ENCODE measurements around the gene MAP7D2.

Gene MAP7D2

GRCh38 chrX:20015422-20015821, 101.3 kb downstream of the MAP7D2 start:
- DNase-seq (ENCODE audit: low read depth in 1 of 2, low spot score in 1 of 2), result no peak
- in situ Hi-C loops (cut with HindIII; ENCODE audit: low pct_unique_long_range_greater_than_20kb, low sequenced_read_pairs), result no loop called here
- no peak for TF ChIP-seq JUND (IDR thresholded peaks at IDR 0.05; ENCODE audit: low read depth)

DNA sequence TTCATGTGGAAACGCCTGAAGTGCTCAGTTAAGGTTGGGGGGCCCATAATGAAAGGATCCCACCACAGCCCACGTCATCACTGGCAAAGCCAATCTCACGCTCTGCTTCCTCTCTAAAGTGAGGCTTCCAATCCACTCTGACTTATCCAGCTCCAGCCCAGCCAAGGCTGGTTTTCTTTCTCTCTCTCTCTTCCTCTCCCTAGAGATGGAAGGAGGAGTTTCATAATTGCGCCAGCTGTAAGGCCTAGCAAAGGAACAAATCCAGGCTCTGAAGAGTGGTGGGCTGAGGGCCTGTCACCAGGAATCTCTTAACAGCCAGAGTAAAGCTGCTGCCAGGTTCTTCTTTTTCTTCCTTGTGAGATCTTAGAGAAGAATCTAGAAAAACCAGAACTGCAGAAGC, 105.1 kb downstream of the MAP7D2 start:
- in situ Hi-C loops (cut with HindIII; ENCODE audit: low pct_unique_long_range_greater_than_20kb, low sequenced_read_pairs), result no loop called here
- no peak for TF ChIP-seq JUND (IDR thresholded peaks at IDR 0.05; ENCODE audit: low read depth)
- DNase-seq (ENCODE audit: low read depth in 1 of 2, low spot score in 1 of 2), result peak in 1 of 2 experiments; percentile 30

- no peak for TF ChIP-seq JUND (IDR thresholded peaks at IDR 0.05; ENCODE audit: low read depth)
- in situ Hi-C loops (cut with HindIII; ENCODE audit: low pct_unique_long_range_greater_than_20kb, low sequenced_read_pairs), result no loop called here
- no peak for DNase-seq (ENCODE audit: low read depth in 1 of 2, low spot score in 1 of 2)
These were observed 108.6 kb downstream of the MAP7D2 start for GRCh38 chrX:20007962-20008622.

DNA sequence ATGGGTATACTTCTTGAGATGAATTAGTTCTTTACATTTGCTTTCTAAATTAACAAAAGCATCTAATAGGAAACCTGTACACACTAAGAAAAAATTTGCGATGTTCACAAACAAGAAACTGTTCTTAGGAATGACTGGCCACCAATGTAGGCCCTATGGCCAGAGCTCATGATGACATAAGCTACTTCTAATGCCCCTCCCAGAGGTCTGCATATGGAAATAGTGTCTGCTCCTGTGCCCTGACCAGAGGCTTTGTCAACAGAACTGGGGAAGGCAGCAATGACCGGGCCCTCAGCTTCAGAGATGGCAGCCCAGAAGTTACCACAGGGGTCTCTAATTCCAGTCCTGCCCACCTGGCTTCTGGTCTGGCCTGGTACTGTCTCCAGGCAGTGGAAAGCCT, 110.8 kb downstream of the MAP7D2 start:
- no peak for DNase-seq (ENCODE audit: low read depth in 1 of 2, low spot score in 1 of 2)
- TF ChIP-seq JUND (IDR thresholded peaks at IDR 0.05; ENCODE audit: low read depth), result no peak
- in situ Hi-C loops (cut with HindIII; ENCODE audit: low pct_unique_long_range_greater_than_20kb, low sequenced_read_pairs), result no loop called here

GRCh38 chrX:20001588-20001987, 115.1 kb downstream of the MAP7D2 start:
- no peak for TF ChIP-seq JUND (IDR thresholded peaks at IDR 0.05; ENCODE audit: low read depth)
- in situ Hi-C loops (cut with HindIII; ENCODE audit: low pct_unique_long_range_greater_than_20kb, low sequenced_read_pairs), result no loop called here
- DNase-seq (ENCODE audit: low read depth in 1 of 2, low spot score in 1 of 2), result no peak

- no peak for TF ChIP-seq JUND (IDR thresholded peaks at IDR 0.05; ENCODE audit: low read depth)
- in situ Hi-C loops (cut with HindIII; ENCODE audit: low pct_unique_long_range_greater_than_20kb, low sequenced_read_pairs), result no loop called here
- no peak for DNase-seq (ENCODE audit: low read depth in 1 of 2, low spot score in 1 of 2)
These were observed 125.4 kb downstream of the MAP7D2 start for GRCh38 chrX:19991350-19991718.

DNA sequence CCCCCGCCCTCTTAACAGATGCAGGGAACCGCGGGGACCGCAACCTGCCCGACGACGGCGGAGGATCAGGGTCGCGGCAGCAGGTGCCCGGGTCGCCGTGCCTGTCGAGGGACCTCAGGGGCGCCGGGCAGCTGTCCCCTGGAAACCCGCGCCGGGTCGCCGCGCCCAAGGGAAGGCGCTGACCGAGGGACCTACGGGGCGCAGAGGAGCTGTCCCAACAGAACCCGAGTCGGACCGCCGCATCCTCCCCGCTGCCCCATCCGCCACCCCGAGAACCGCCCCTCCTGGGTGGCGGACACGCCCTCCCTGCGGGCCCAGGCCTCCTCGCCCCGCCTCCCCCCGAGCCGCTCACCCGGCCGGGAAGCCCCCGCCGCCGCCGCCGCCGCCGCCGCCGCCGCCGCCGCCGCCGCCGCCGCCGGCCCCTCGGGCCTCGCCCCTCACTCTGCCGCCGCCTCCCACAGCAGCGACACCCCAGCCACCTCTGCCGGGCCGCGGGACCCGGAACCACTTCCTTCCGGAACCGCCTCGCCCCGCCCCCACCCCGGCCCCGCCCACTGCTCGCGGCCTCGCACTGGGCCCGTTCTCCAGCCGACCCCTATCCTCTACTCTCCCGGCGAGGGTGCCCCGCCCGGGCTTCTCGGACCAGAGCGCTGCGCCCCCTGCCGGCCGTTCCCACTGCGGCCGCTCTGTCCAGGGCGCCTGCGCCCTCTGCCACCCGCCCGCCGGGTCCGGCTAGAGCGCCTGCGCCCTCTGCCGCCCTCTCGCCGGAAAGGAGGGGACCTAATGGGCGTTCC, 126.0 kb downstream of the MAP7D2 start, which contains the start of gene BCLAF3:
Gene BCLAF3, minus strand, starts transcription at position 506 of the 794 bp plus-strand sequence. CDS start 20,797 bp downstream, outside the sequence.
- no peak for TF ChIP-seq JUND (IDR thresholded peaks at IDR 0.05; ENCODE audit: low read depth)
- DNase-seq (ENCODE audit: low read depth in 1 of 2, low spot score in 1 of 2), result peak; percentile 93 to 94
- in situ Hi-C loops (cut with HindIII; ENCODE audit: low pct_unique_long_range_greater_than_20kb, low sequenced_read_pairs), result no loop called here

GRCh38 chrX:19990151-19990555, 126.6 kb downstream of the MAP7D2 start:
- no peak for TF ChIP-seq JUND (IDR thresholded peaks at IDR 0.05; ENCODE audit: low read depth)
- in situ Hi-C loops (cut with HindIII; ENCODE audit: low pct_unique_long_range_greater_than_20kb, low sequenced_read_pairs), result no loop called here
- DNase-seq (ENCODE audit: low read depth in 1 of 2, low spot score in 1 of 2), result peak; percentile 8

DNA sequence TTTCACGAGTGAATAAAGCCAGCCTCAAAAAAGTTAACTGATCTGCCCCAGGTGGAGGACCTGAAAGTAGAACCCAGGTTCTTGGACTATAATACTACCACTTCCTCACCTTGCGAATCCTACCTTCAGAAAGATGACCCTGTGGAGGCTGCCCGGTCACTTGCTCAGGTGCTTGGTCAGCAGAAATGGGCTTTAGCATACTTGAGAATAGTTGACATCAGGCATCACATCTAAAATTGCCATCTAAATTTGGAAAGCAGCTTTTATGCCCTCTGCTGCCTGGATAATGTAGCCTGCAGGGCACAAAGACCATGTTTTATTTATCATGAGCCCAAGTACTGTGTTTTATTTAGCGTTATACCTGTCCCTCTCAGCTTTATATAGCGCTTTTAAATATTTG, 128.9 kb downstream of the MAP7D2 start:
- in situ Hi-C loops (cut with HindIII; ENCODE audit: low pct_unique_long_range_greater_than_20kb, low sequenced_read_pairs), result no loop called here
- TF ChIP-seq JUND (IDR thresholded peaks at IDR 0.05; ENCODE audit: low read depth), result no peak

GRCh38 chrX:19986531-19986930, 130.2 kb downstream of the MAP7D2 start:
- in situ Hi-C loops (cut with HindIII; ENCODE audit: low pct_unique_long_range_greater_than_20kb, low sequenced_read_pairs), result no loop called here
- DNase-seq (ENCODE audit: low read depth in 1 of 2, low spot score in 1 of 2), result no peak
- no peak for TF ChIP-seq JUND (IDR thresholded peaks at IDR 0.05; ENCODE audit: low read depth)

More for the DNA sequence above, 128.9 kb downstream of the MAP7D2 start:
- no peak for DNase-seq (ENCODE audit: low read depth in 1 of 2, low spot score in 1 of 2)

DNA sequence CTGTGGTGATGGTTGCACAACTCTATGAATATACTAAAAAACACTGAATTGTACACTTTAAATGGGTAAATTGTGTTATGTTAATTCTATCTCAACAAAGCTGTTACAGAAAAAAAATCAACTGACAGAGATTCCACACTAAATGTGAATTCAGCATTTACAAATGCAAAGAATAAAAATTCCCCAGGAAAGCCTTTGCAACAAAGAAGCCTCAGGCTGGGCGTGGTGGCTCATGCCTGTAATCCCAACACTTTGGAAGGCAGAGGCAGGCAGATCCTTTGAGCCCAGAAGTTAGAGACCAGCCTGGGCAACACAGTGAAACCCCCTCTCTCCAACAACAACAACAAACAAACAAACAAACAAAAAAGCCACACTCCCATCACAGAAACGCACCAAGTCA, 134.8 kb downstream of the MAP7D2 start:
- in situ Hi-C loops (cut with HindIII; ENCODE audit: low pct_unique_long_range_greater_than_20kb, low sequenced_read_pairs), result no loop called here
- no peak for TF ChIP-seq JUND (IDR thresholded peaks at IDR 0.05; ENCODE audit: low read depth)
- DNase-seq (ENCODE audit: low read depth in 1 of 2, low spot score in 1 of 2), result no peak

- in situ Hi-C loops (cut with HindIII; ENCODE audit: low pct_unique_long_range_greater_than_20kb, low sequenced_read_pairs), result no loop called here
- no peak for DNase-seq (ENCODE audit: low read depth in 1 of 2, low spot score in 1 of 2)
- TF ChIP-seq JUND (IDR thresholded peaks at IDR 0.05; ENCODE audit: low read depth), result no peak
These were observed 140.9 kb downstream of the MAP7D2 start for GRCh38 chrX:19975845-19976244.

GRCh38 chrX:19972984-19973383, 143.7 kb downstream of the MAP7D2 start:
- no peak for DNase-seq (ENCODE audit: low read depth in 1 of 2, low spot score in 1 of 2)
- no peak for TF ChIP-seq JUND (IDR thresholded peaks at IDR 0.05; ENCODE audit: low read depth)
- in situ Hi-C loops (cut with HindIII; ENCODE audit: low pct_unique_long_range_greater_than_20kb, low sequenced_read_pairs), result no loop called here
